Neural progenitor cell (in vitro differentiated cells): Measurements from ENCODE around the gene MAP4K5.

Source experiments
- EZH2 ChIP-seq: fragments of 200-600 bp; sonication (generic); IDR thresholded peaks from 2 replicates; pipeline ENCODE4 v1.6.1; 2017; ENCODE audit warnings: antibody characterized with exemption, mild to moderate bottlenecking, moderate library complexity
- TF ChIP-seq, protein P1 (sequence below): fragments of 200-600 bp; sonication (generic); IDR thresholded peaks from 2 replicates; pipeline ENCODE4 v1.5.1; 2017; ENCODE audit warnings: antibody characterized with exemption, mild to moderate bottlenecking

GRCh38 chr14:50434528-50434927 is 97.8 kb downstream of the MAP4K5 start:
- TF ChIP-seq, protein P1, sequence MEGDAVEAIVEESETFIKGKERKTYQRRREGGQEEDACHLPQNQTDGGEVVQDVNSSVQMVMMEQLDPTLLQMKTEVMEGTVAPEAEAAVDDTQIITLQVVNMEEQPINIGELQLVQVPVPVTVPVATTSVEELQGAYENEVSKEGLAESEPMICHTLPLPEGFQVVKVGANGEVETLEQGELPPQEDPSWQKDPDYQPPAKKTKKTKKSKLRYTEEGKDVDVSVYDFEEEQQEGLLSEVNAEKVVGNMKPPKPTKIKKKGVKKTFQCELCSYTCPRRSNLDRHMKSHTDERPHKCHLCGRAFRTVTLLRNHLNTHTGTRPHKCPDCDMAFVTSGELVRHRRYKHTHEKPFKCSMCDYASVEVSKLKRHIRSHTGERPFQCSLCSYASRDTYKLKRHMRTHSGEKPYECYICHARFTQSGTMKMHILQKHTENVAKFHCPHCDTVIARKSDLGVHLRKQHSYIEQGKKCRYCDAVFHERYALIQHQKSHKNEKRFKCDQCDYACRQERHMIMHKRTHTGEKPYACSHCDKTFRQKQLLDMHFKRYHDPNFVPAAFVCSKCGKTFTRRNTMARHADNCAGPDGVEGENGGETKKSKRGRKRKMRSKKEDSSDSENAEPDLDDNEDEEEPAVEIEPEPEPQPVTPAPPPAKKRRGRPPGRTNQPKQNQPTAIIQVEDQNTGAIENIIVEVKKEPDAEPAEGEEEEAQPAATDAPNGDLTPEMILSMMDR, result no peak
- TF ChIP-seq EZH2, result no peak
